ENCODE results near the gene SFRP2. TPM values are rescaled to one million over a fixed set of nuclear protein-coding genes. Genes with fewer than 3 reads are reported as not detected.

SFRP2 gene
- polyA plus RNA-seq, 6 donors from 2014 or later: not detected

GRCh38 chr4:153814789-153815188 is 25.9 kb upstream of the SFRP2 start:
- peak overlapping the region in 1 of 6 donors; percentile 34 for H3K27ac Mint-ChIP-seq
- no peak overlapping the region for H3K4me3 Mint-ChIP-seq
- no peaks in the 10 kb centered on the region for H3K36me3 Mint-ChIP-seq
- H3K4me1 Mint-ChIP-seq: peaks cover 0 to 2% (median 0%) of the 10 kb centered on the region in 3 donors
- DNase-seq: no peak
- no peak for ATAC-seq (ENCODE audit: low read depth in 2 of 2)
- H3K9me3 Mint-ChIP-seq: peaks cover 0 to 12% (median 3%) of the 10 kb centered on the region in 7 donors
- H3K27me3 Mint-ChIP-seq: peaks cover 35 to 48% (median 46%) of the 10 kb centered on the region in 3 donors

DNA sequence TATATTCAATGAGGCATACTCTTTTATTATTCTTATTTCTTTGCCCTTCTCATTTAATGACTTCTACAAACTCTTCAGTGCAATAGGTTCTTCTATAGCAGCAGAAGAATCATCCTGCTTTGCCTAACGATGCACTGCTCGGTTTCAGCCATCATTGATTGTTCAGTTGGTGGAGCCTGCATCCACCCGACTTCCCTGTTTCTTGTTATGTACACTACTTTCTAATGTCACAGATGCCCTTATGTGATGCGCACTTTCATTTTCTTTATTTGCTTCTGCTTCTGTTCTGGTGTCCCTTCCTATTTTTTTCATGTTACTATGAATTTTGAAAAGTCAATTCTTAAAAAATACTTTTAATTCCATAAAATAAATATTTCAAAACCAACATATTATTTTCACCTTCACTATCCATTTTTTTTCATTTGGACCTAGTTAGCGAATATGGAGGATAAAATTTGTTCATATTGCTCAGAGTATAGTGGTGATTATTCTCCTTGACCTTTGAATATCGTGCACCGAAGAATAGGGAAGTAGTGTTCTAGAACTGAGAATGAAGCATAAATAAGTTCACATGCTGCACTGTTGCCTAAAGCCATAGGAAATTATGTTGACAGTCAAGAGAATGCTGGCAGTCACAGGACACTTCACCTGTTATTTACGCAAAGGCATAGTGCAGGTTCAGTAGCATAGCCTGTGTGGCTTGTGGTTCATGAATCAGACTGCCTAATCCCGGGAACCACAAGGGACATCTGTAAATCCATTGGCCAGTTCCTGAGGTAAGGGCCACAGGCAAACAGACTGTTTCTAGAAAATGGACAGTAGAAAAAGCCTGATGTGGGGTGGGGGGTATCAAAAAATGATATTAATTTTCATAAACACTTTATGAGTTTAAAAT is 21.3 kb upstream of the SFRP2 start:
- Mint-ChIP-seq H3K4me3 (peak overlapping the region in 2 of 8 donors; percentile 40 to 49), H3K4me1 (peaks cover 0 to 3% (median 0%) of the 10 kb centered on the region in 3 donors), H3K36me3 (no peaks in the 10 kb centered on the region), H3K9me3 (peaks cover 0 to 13% (median 2%) of the 10 kb centered on the region in 7 donors), H3K27me3 (peaks cover 19 to 29% (median 27%) of the 10 kb centered on the region in 3 donors), H3K27ac (peak overlapping the region in 1 of 6 donors; percentile 54)
- DNase-seq (no peak), ATAC-seq (ENCODE audit: low read depth in 2 of 2) (peak; percentile 51 to 53)

GRCh38 chr4:153809307-153809706 is 20.4 kb upstream of the SFRP2 start:
- H3K9me3 Mint-ChIP-seq: peaks cover 0 to 13% (median 2%) of the 10 kb centered on the region in 7 donors
- H3K27me3 Mint-ChIP-seq: peaks cover 11 to 28% (median 23%) of the 10 kb centered on the region in 3 donors
- no peak overlapping the region for H3K4me3 Mint-ChIP-seq
- peaks cover 0 to 3% (median 0%) of the 10 kb centered on the region in 3 donors for H3K4me1 Mint-ChIP-seq
- H3K36me3 Mint-ChIP-seq: no peaks in the 10 kb centered on the region
- no peak overlapping the region for H3K27ac Mint-ChIP-seq
- DNase-seq (no peak), ATAC-seq (ENCODE audit: low read depth in 2 of 2) (no peak)

DNA sequence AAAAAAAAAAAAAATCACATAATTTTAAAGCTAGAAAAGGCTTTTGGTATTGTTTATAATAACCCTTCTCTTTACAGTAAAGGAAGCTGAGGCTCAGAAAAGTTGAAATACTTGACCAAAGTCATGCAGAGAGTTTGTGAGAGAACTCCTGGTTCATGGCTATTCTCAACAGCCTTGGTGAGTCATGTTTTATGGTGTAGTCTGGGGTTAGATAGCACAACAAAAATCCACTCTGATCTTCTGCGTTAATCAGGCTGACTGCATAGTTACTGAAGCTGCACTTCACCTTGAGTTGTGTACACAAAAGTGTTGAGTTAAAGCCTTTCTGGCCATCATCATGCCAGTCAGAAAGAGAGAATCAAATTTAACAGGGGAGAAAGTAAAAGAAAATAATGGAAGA is 19.3 kb upstream of the SFRP2 start:
- Mint-ChIP-seq H3K9me3 (peaks cover 0 to 13% (median 2%) of the 10 kb centered on the region in 7 donors), H3K27ac (no peak overlapping the region), H3K4me1 (peaks cover 0 to 3% (median 0%) of the 10 kb centered on the region in 3 donors), H3K36me3 (no peaks in the 10 kb centered on the region), H3K27me3 (peaks cover 11 to 37% (median 23%) of the 10 kb centered on the region in 3 donors), H3K4me3 (no peak overlapping the region)
- ATAC-seq (ENCODE audit: low read depth in 2 of 2) (no peak), DNase-seq (no peak)

- H3K36me3 Mint-ChIP-seq: no peaks in the 10 kb centered on the region
- ATAC-seq (ENCODE audit: low read depth in 2 of 2): no peak
- H3K4me1 Mint-ChIP-seq: peaks cover 0 to 3% (median 0%) of the 10 kb centered on the region in 3 donors
- H3K4me3 Mint-ChIP-seq: no peak overlapping the region
- H3K27me3 Mint-ChIP-seq: peaks cover 11 to 38% (median 34%) of the 10 kb centered on the region in 3 donors
- H3K9me3 Mint-ChIP-seq: peaks cover 0 to 13% (median 2%) of the 10 kb centered on the region in 7 donors
- H3K27ac Mint-ChIP-seq: no peak overlapping the region
- DNase-seq: no peak
These were observed 17.2 kb upstream of the SFRP2 start for GRCh38 chr4:153806073-153806472.

GRCh38 chr4:153804722-153805121 is 15.8 kb upstream of the SFRP2 start:
- Mint-ChIP-seq H3K36me3 (no peaks in the 10 kb centered on the region), H3K27me3 (peaks cover 11 to 38% (median 34%) of the 10 kb centered on the region in 3 donors), H3K4me3 (no peak overlapping the region), H3K4me1 (no peaks in the 10 kb centered on the region), H3K9me3 (peaks cover 0 to 13% (median under 1%) of the 10 kb centered on the region in 7 donors), H3K27ac (no peak overlapping the region)
- DNase-seq: no peak
- ATAC-seq (ENCODE audit: low read depth in 2 of 2): no peak

DNA sequence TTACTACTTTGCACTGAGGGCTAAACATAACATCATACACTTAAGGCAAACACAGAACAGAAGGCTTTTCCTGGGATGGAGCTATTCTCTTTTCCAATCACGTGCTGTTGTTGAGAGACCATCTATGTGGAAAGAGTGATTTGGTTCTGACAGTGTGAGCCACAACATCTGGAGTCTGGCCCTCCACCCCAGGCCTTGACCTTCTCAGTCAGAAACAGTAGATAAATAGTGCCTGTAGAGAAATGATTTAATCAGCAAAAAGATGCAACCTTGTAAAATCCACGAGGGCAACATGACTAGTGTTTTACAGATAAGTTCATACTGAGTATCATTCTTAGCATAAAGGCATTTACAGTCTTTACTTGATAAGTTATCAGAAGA is 10.8 kb upstream of the SFRP2 start:
- H3K27me3 Mint-ChIP-seq: peaks cover 44 to 59% (median 59%) of the 10 kb centered on the region in 3 donors
- no peak overlapping the region for H3K4me3 Mint-ChIP-seq
- H3K9me3 Mint-ChIP-seq: no peaks in the 10 kb centered on the region
- ATAC-seq (ENCODE audit: low read depth in 2 of 2): no peak
- no peak for DNase-seq
- no peaks in the 10 kb centered on the region for H3K4me1 Mint-ChIP-seq
- no peaks in the 10 kb centered on the region for H3K36me3 Mint-ChIP-seq
- H3K27ac Mint-ChIP-seq: no peak overlapping the region

GRCh38 chr4:153798901-153799693 is 10.2 kb upstream of the SFRP2 start:
- ATAC-seq (ENCODE audit: low read depth in 2 of 2) (no peak), DNase-seq (no peak)
- Mint-ChIP-seq H3K27ac (no peak overlapping the region), H3K9me3 (no peaks in the 10 kb centered on the region), H3K4me1 (no peaks in the 10 kb centered on the region), H3K36me3 (no peaks in the 10 kb centered on the region), H3K4me3 (no peak overlapping the region), H3K27me3 (peaks cover 50 to 65% (median 59%) of the 10 kb centered on the region in 3 donors)

GRCh38 chr4:153798420-153798819 is 9.5 kb upstream of the SFRP2 start:
- no peaks in the 10 kb centered on the region for H3K9me3 Mint-ChIP-seq

DNA sequence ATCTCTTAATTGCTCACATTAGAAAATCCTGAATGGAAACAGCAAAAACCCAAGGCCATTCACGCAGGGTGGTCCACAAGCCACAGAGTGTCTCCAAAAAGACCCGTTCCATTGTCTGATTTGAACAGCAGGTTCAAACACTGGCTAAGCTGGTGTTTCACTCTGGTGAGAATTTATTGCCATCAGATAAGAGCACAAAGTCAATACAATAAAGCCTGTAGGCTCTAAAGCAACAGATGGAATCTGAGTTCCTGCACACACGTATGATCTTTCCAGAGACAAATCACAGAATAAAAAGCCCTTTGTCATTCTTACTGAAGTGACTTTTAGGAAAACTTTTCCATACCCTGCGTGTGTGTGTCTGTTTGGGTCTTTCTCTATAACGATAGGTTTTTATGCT is 5.1 kb upstream of the SFRP2 start:
- ATAC-seq (ENCODE audit: low read depth in 2 of 2) (no peak), DNase-seq (no peak)
- no peaks in the 10 kb centered on the region for H3K9me3 Mint-ChIP-seq
- no peaks in the 10 kb centered on the region for H3K36me3 Mint-ChIP-seq
- peaks cover 78 to 95% (median 92%) of the 10 kb centered on the region in 3 donors for H3K27me3 Mint-ChIP-seq
- peaks cover 23 to 40% (median 36%) of the 10 kb centered on the region in 3 donors for H3K4me1 Mint-ChIP-seq
- H3K27ac Mint-ChIP-seq: no peak overlapping the region
- H3K4me3 Mint-ChIP-seq: peak overlapping the region in 2 of 8 donors; percentile 9 to 26

More at GRCh38 chr4:153798420-153798819, 9.5 kb upstream of the SFRP2 start:
- DNase-seq (no peak), ATAC-seq (ENCODE audit: low read depth in 2 of 2) (no peak)
- peaks cover 57 to 68% (median 61%) of the 10 kb centered on the region in 3 donors for H3K27me3 Mint-ChIP-seq
- no peak overlapping the region for H3K4me3 Mint-ChIP-seq
- H3K4me1 Mint-ChIP-seq: no peaks in the 10 kb centered on the region
- H3K36me3 Mint-ChIP-seq: no peaks in the 10 kb centered on the region
- H3K27ac Mint-ChIP-seq: no peak overlapping the region

- H3K4me3 Mint-ChIP-seq: peak overlapping the region in 7 of 8 donors; percentile 80 to 91 (median 86)
- H3K4me1 Mint-ChIP-seq: peaks cover 31 to 51% (median 47%) of the 10 kb centered on the region in 3 donors
- H3K27me3 Mint-ChIP-seq: peaks cover 82 to 95% (median 94%) of the 10 kb centered on the region in 3 donors
- peak overlapping the region in 2 of 6 donors; percentile 22 to 47 for H3K27ac Mint-ChIP-seq
- peaks cover 0 to 7% of the 10 kb centered on the region in 2 donors for H3K36me3 Mint-ChIP-seq
- H3K9me3 Mint-ChIP-seq: no peaks in the 10 kb centered on the region
- ATAC-seq (ENCODE audit: low read depth in 2 of 2) (peak; percentile 12 to 26), DNase-seq (no peak)
These were observed 3.9 kb upstream of the SFRP2 start for GRCh38 chr4:153792618-153793247.

DNA sequence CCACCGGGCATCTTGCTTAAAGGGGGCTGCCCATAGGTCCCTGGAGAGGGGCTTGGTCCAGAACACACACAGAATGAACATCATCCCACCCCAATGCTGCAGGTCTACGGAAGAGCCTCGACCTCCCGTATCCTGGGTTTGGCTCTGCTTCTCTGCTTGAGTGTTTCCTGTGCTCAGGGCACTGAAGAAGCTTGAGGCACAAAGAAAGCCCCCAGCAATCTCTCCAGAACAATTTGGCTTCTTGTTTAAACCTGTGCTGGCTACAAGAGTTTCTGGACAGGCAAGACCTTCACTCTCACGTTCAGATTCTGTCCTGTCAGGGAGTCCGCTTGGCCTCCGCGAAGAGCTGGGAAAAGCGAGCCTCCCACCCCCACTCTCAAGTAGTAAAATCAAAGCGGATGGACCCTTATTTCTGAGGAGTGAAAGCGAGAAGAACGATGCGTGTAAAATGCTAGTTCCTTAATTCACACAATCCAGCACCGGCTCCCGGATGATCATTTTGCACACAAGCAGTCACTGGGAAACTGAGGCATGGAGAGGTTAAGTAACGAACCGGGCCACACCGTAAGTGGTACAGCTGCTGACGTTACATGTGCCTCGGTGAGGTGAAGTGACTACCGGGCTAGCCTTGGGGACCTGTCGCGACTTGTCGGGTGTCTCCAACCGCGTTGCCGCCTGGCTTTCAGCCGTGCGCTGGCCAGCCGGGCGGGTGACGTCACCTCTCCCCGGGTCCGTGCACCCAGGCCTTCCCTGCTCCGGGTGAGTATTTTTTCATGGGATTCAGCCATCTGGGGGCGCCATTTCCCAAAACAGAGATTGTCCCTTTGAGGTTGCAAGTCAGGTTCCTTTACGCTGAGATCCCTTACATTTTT is 3.1 kb upstream of the SFRP2 start:
- peaks cover 0 to 7% of the 10 kb centered on the region in 2 donors for H3K36me3 Mint-ChIP-seq
- H3K27ac Mint-ChIP-seq: no peak overlapping the region
- DNase-seq: no peak
- H3K27me3 Mint-ChIP-seq: peaks cover 83 to 96% (median 95%) of the 10 kb centered on the region in 3 donors
- no peaks in the 10 kb centered on the region for H3K9me3 Mint-ChIP-seq
- peaks cover 31 to 53% (median 50%) of the 10 kb centered on the region in 3 donors for H3K4me1 Mint-ChIP-seq
- peak overlapping the region; percentile 47 to 91 (median 86) for H3K4me3 Mint-ChIP-seq
- peak in 1 of 2 donors; percentile 8 for ATAC-seq (ENCODE audit: low read depth in 2 of 2)
